ENCODE data around the gene EEF2KMT.

The EEF2KMT gene

DNA sequence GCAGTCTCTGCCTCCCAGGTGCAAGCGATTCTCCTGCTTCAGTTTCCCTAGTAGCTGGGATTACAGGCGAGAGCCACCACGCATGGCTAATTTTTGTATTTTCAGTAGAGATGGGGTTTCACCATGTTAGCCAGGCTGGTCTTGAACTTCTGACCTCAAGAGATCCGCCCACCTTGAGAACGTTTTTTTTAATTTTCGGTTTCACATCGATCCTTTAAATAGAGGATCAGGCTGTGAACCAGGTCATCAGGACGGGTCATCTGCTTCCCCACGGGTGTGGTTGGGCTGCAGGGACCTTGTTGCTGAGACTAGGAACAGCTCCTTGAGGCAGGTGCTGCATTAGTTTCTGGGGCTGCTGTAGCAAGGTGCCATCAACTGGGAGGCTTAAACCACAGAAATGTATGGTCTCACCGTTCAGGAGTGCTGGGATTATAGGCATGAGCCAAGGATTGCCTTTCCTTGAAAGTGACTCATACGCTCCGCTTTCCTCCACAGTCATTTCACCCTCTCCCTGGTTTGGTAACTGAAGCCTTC is 55.9 kb downstream of the EEF2KMT start:
- DNase-seq (ENCODE audit: low read depth): no peak

DNA sequence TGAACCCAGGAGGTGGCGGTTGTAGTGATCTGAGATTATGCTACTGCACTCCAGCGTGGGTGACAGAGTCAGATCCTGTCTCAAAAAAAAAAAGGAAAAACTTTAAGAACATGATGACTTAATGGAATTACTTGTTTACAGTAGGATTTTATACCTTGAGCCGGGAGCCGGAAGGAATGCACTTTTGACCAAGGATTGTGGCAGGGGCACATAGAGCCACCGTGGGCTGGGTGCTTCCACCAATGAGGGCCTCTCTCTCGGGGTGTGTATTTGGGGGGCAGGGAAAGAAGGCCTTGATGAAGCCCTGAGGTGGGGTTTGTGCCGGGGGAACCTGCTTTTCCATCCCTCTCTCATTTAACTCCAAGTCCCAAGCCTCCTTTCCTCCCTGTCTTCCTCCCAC is 57.1 kb downstream of the EEF2KMT start:
- DNase-seq (ENCODE audit: low read depth): no peak

DNA sequence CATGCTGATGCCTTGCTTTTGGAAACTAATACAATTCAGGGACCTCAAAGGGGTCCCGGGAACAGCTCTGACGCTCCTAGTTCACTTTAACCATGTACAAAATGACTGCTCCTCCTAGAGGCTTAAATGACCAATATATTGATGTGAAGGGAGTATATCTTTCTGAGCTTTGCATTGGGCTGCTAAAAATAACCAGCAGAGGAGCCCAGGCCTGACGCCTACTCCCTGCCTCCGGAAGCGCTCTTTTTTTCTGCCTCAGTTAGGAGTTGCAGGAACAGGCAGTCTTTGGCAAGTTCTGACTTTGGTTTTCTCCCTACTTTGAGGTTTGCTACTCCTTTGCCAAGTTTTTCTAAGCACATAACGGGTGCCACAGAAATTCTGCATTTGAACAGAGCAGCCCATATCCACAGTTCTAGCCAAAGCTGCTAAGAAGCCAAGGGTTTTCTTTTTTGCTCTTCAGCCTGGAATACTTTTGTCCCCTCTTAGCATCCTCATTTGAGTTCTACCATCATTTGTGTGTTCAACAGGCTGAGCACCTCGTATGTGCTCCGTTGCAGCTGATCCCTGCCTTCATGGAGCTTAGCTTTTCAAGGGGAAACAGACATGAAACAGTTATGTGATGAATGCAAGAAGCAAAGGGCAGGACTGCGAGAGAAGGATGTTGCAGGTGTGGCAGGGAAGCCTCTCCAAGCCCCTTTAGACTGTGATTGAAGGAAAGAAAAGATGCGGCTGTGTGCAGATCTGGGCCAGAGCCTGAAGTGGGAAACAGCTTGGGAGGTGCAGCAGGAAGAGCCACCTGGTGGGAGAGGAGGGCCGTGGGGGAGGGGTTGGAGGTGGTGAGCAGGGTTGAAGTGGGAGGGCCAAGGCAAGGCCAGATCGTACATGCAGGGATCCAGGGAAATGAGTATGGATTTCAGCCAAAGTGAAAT is 61.1 kb downstream of the EEF2KMT start:
- DNase-seq (ENCODE audit: low read depth): no peak

DNA sequence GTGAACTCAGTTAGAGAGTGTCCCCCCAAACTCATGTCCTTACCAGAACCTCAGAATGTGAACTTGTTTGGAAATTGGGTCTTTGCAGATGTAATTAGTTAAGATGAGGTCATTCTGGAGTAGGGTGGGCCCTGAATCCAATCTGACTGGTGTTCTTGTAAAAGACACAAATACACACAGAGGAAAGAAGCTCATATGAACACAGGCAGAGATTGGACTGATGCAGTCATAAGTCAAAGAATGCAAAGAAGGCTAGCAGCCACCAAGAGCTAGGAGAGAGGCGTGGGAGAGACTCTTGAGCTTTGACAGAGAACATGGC is 61.7 kb downstream of the EEF2KMT start:
- no peak for DNase-seq (ENCODE audit: low read depth)
